Activated naive CD4-positive, alpha-beta T cell treated with anti-CD3 and anti-CD28 coated beads, Interleukin-2, amount 50 U/mL, for 72 hours (primary cell): ENCODE results near the gene TASOR2. TPM values are rescaled to one million over a fixed set of nuclear protein-coding genes. Genes with fewer than 3 reads are reported as not detected.

Source experiments
- ATAC-seq, 2 donors: fragments of 150-1000 bp; cut with Tn5 transposase; 2 replicates each; pipeline ENCODE4 v1.10.0; 2021; ENCODE audit warnings: mild to moderate bottlenecking in 2 of 2, moderate library complexity in 2 of 2
- DNase-seq, 2 donors: peaks; one replicate each; pipeline ENCODE4 v3.0.0; 2021 to 2022; ENCODE audit warnings: low spot score in 2 of 2
- H3K27ac Mint-ChIP-seq, 2 donors: one replicate each; pipeline ENCODE4 v1.8.0; 2022; ENCODE audit warnings: mild to moderate bottlenecking in 2 of 2, mixed read lengths in 2 of 2
- H3K36me3 Mint-ChIP-seq, 2 donors: one replicate each; pipeline ENCODE4 v1.8.0; 2022; ENCODE audit warnings: mixed read lengths in 2 of 2
- H3K9me3 Mint-ChIP-seq, 2 donors: one replicate each; pipeline ENCODE4 v1.8.0; 2022; ENCODE audit warnings: mixed read lengths in 2 of 2
- total RNA-seq, 2 donors: library from RNA; stranded (reverse); gene quantifications; one replicate each; pipeline ENCODE4 v1.2.3, GENCODE V29; 2022

Gene TASOR2
- total RNA-seq, 2 donors from 2014 or later, result 44.9 to 54.9 TPM

- Mint-ChIP-seq H3K9me3 (no peaks in the 10 kb centered on the region), H3K27ac (no peak overlapping the region), H3K36me3 (peaks cover 0 to 6% of the 10 kb centered on the region in 2 donors)
- ATAC-seq (no peak), DNase-seq (no peak)
These were observed 17.6 kb upstream of the TASOR2 start for GRCh38 chr10:5666841-5667630.

GRCh38 chr10:5668429-5668828, 16.2 kb upstream of the TASOR2 start:
- no peak overlapping the region for H3K27ac Mint-ChIP-seq
- DNase-seq (no peak), ATAC-seq (no peak)
- H3K36me3 Mint-ChIP-seq, result peaks cover 0 to 9% of the 10 kb centered on the region in 2 donors
- H3K9me3 Mint-ChIP-seq, result peaks cover 0 to 5% of the 10 kb centered on the region in 2 donors

GRCh38 chr10:5669604-5670003, 15.0 kb upstream of the TASOR2 start:
- H3K36me3 Mint-ChIP-seq, result peaks cover 5 to 11% of the 10 kb centered on the region in 2 donors
- H3K9me3 Mint-ChIP-seq, result peaks cover 3 to 10% of the 10 kb centered on the region in 2 donors
- DNase-seq (no peak), ATAC-seq (no peak)
- no peak overlapping the region for H3K27ac Mint-ChIP-seq

- Mint-ChIP-seq H3K36me3 (peaks cover 7 to 11% of the 10 kb centered on the region in 2 donors), H3K27ac (no peak overlapping the region), H3K9me3 (peaks cover 3 to 16% of the 10 kb centered on the region in 2 donors)
- ATAC-seq (no peak), DNase-seq (no peak)
These were observed 13.8 kb upstream of the TASOR2 start for GRCh38 chr10:5670662-5671375.

- DNase-seq (no peak), ATAC-seq (no peak)
- H3K27ac Mint-ChIP-seq, result no peak overlapping the region
- peaks cover 1 to 7% of the 10 kb centered on the region in 2 donors for H3K36me3 Mint-ChIP-seq
- peaks cover 3 to 11% of the 10 kb centered on the region in 2 donors for H3K9me3 Mint-ChIP-seq
These were observed 6.1 kb upstream of the TASOR2 start for GRCh38 chr10:5678397-5679036.

- Mint-ChIP-seq H3K27ac (no peak overlapping the region), H3K9me3 (peaks cover 3 to 11% of the 10 kb centered on the region in 2 donors), H3K36me3 (peaks cover 2 to 7% of the 10 kb centered on the region in 2 donors)
- no peak for DNase-seq
- no peak for ATAC-seq
These were observed 5.6 kb upstream of the TASOR2 start for GRCh38 chr10:5679037-5679435.

GRCh38 chr10:5679606-5680005, 5.0 kb upstream of the TASOR2 start:
- no peak overlapping the region for H3K27ac Mint-ChIP-seq
- no peak for ATAC-seq
- H3K36me3 Mint-ChIP-seq, result peaks cover 2 to 7% of the 10 kb centered on the region in 2 donors
- H3K9me3 Mint-ChIP-seq, result peaks cover 0 to 6% of the 10 kb centered on the region in 2 donors
- no peak for DNase-seq

GRCh38 chr10:5681930-5682329, 2.7 kb upstream of the TASOR2 start:
- H3K36me3 Mint-ChIP-seq, result peaks cover 9 to 19% of the 10 kb centered on the region in 2 donors
- H3K27ac Mint-ChIP-seq, result no peak overlapping the region
- DNase-seq (no peak), ATAC-seq (no peak)
- H3K9me3 Mint-ChIP-seq, result no peaks in the 10 kb centered on the region

GRCh38 chr10:5683065-5683464, 1.6 kb upstream of the TASOR2 start:
- no peak for DNase-seq
- Mint-ChIP-seq H3K27ac (peak overlapping the region in 1 of 2 donors; percentile 24), H3K9me3 (no peaks in the 10 kb centered on the region), H3K36me3 (peaks cover 9 to 19% of the 10 kb centered on the region in 2 donors)
- ATAC-seq, result peak in 1 of 2 donors; percentile 46

GRCh38 chr10:5684971-5685763, 529 bp downstream of the TASOR2 start:
- ATAC-seq, result peak; percentile 69 to 81
- H3K27ac Mint-ChIP-seq, result peak overlapping the region; percentile 96 to 99
- no peaks in the 10 kb centered on the region for H3K9me3 Mint-ChIP-seq
- peaks cover 15 to 19% of the 10 kb centered on the region in 2 donors for H3K36me3 Mint-ChIP-seq
- DNase-seq, result peak; percentile 65 to 86

- no peaks in the 10 kb centered on the region for H3K9me3 Mint-ChIP-seq
- DNase-seq, result no peak
- no peak for ATAC-seq
- H3K36me3 Mint-ChIP-seq, result peaks cover 15 to 19% of the 10 kb centered on the region in 2 donors
- H3K27ac Mint-ChIP-seq, result peak overlapping the region; percentile 96 to 97
These were observed 1.2 kb downstream of the TASOR2 start for GRCh38 chr10:5685764-5686240.

- ATAC-seq, result no peak
- Mint-ChIP-seq H3K27ac (no peak overlapping the region), H3K9me3 (no peaks in the 10 kb centered on the region), H3K36me3 (peaks cover 15 to 19% of the 10 kb centered on the region in 2 donors)
- no peak for DNase-seq
These were observed 3.9 kb downstream of the TASOR2 start for GRCh38 chr10:5688587-5688986.

GRCh38 chr10:5691786-5692185, 7.1 kb downstream of the TASOR2 start:
- Mint-ChIP-seq H3K9me3 (no peaks in the 10 kb centered on the region), H3K36me3 (peaks cover 0 to 11% of the 10 kb centered on the region in 2 donors), H3K27ac (peak overlapping the region; percentile 79 to 96)
- DNase-seq (no peak), ATAC-seq (no peak)

GRCh38 chr10:5692461-5693358, 8.1 kb downstream of the TASOR2 start:
- Mint-ChIP-seq H3K27ac (peak overlapping the region; percentile 79 to 96), H3K9me3 (no peaks in the 10 kb centered on the region), H3K36me3 (peaks cover 0 to 11% of the 10 kb centered on the region in 2 donors)
- DNase-seq, result peak; percentile 73 to 76
- ATAC-seq, result peak; percentile 92

- Mint-ChIP-seq H3K9me3 (no peaks in the 10 kb centered on the region), H3K36me3 (peaks cover 0 to 5% of the 10 kb centered on the region in 2 donors), H3K27ac (no peak overlapping the region)
- ATAC-seq (no peak), DNase-seq (no peak)
These were observed 9.9 kb downstream of the TASOR2 start for GRCh38 chr10:5694573-5694972.
